Hematopoietic multipotent progenitor cell treated with erythropoietin and hydrocortisone succinate and interleukin-3 and kit ligand, for 4 days (in vitro differentiated cells): ENCODE results near the gene SMIM24.
A peak's percentile ranks its signal among the peaks of the same experiment; 100 is the strongest.
"Not testable (repeated sequence)": the region's sequence is repeated elsewhere in the genome, so short reads cannot be mapped to it uniquely, and the experiment has no call there.

Experiments used
- DNase-seq: peaks from one replicate; pipeline ENCODE4 v3.0.0-alpha.2; 2015

The SMIM24 gene

GRCh38 chr19:3513229-3514140 is 33.2 kb upstream of the SMIM24 start:
- no peak for DNase-seq

GRCh38 chr19:3512562-3513228 is 32.4 kb upstream of the SMIM24 start:
- DNase-seq: no peak

- no peak for DNase-seq
These were observed 31.4 kb upstream of the SMIM24 start for GRCh38 chr19:3511506-3512251.

GRCh38 chr19:3510727-3511126 is 30.4 kb upstream of the SMIM24 start:
- no peak for DNase-seq

GRCh38 chr19:3509566-3509989 is 29.3 kb upstream of the SMIM24 start:
- no peak for DNase-seq

- DNase-seq: no peak
These were observed 28.6 kb upstream of the SMIM24 start for GRCh38 chr19:3508771-3509535.

GRCh38 chr19:3508121-3508661 is 27.9 kb upstream of the SMIM24 start:
- DNase-seq: not testable (repeated sequence)

GRCh38 chr19:3507371-3508120 is 27.2 kb upstream of the SMIM24 start:
- DNase-seq: no peak

DNA sequence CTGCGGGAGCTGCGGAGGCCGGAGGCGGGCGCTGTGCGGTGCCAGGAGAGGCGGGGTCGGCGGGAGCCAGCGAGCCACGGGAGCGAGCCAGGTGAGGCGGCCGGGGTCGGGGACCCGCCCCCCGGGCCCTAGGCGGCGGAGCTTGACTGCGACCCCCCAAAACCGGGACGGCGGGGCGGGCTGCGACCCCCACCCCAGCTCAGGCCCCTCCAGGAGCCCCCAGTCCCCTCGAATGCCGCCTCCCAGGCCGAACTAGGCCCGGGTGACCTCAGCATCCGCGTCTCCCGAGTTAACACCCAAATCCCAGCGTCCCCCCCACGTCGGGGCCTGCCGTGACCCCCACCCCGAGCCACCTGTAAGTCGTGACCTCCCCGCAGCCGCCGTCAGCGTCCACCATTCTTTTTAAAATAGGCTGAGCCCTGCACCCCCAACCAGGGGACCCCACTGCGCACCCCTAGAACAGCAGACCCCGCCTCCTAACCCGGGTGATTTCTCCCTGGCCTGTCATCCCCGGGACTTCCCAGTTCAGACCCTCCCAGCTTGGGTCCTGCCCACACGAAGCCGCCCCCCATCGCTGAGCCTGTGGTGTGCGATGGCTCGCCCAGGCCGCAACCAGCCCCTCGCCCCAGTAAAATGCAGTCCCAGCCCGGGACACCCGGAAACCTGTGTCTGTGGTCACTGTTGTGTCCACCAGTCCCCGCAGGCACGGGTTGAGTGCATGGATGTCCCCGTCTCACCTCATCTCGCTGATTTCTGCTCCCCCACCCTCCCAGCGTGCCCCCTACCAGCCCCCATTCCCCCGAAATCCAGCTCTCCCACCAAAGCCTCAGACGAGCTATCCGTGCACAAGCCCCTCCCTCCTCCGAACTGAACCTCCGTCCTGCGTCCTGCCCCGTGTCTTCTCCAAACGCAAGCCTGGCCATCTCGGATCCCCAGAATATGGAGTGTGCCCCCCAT is 26.3 kb upstream of the SMIM24 start:
- peak; percentile 47 for DNase-seq

GRCh38 chr19:3505598-3506383 is 25.5 kb upstream of the SMIM24 start, which contains the start of gene FZR1:
Gene FZR1 (plus strand): TSS chr19:3506311. CDS start chr19:3522990, 16,679 bp downstream.
- DNase-seq: peak; percentile 99

GRCh38 chr19:3504735-3505134 is 24.4 kb upstream of the SMIM24 start:
- peak; percentile 30 for DNase-seq

DNA sequence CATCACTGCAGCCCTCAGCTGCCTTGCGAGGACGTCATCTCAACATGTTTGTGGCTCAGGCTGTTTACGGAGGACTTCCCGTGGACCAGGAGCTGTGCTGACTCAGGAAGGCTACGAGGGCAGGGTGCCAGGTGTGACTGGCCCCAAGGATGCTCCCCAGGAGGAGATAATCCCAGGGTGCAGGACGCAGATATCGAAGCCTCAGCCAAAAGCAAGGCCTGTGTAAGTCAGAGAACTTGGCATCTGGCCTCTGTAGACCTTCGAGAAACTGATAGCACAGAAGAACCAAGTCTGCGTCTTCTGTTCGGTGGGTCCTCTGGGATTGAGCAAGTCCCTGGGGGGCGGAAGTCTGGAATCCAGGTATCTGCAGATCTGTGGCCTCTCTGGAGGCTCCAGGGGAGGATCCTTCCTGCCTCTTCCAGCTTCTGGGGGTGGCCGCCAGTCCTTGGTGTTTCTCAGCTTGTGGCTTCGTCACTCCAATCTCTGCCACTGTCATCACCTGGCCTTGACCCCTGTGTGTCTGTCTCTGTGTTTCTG is 22.8 kb upstream of the SMIM24 start:
- peak; percentile 42 for DNase-seq

DNA sequence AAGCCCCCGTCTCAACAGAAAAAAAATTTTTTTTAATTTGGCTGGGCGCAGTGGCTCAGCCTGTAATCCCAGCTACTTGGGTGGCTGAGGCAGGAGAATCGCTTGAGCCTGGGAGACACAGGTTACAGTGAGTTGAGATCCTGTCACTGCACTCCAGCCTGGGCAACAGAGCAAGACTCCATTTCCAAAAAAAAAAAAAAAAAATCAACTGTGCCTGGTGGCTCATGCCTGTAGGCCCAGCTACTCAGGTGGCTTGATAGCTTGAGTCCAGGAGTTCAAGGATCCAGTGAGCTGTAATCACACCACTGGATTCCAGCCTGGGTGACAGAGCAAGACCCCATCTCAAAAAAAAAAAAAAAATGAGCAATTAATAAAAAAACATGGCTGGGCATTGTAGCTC is 21.5 kb upstream of the SMIM24 start:
- no peak for DNase-seq

GRCh38 chr19:3500429-3501101 is 20.2 kb upstream of the SMIM24 start, which contains the start of gene DOHH:
Gene DOHH (minus strand): TSS chr19:3500674. CDS start chr19:3496814, 3,860 bp downstream.
- DNase-seq: peak; percentile 99

DNA sequence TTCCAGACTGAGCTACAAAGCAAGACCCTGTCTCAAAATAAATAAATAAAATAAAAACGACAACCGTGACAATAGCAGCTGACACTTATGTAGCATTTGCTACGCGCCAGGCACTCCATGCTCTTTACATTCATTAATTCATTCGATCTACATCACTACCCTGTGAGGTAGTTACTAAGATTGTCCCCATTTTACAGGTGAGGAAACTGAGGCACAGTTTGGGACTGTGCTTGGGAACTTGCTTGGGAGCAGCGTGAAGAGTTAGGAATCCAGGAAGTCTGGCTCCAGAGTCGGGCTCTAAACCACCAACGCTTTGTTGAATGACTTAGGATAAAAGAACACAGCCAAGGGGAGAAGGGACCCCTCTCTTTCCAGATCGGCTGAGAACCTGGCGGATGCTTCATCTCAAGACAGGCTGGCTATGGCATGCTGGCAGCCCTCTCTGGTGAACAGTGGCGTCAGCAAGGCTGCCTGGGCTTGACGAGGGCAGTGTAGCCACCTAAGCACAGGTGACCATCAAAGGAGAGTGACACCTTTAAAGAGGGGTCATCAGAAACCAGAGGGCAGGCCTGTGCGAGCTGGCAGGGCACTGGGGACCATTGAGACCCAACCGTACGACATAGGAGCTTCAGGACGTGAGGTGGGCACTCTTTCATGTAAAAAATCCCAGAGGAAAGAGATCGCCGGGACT is 19.6 kb upstream of the SMIM24 start:
- no peak for DNase-seq

- DNase-seq: no peak
These were observed 17.6 kb upstream of the SMIM24 start for GRCh38 chr19:3497757-3498520.
